ENCODE data around the gene ARV1. TPM values are rescaled to one million over a fixed set of nuclear protein-coding genes. Genes with fewer than 3 reads are reported as not detected.
A peak's percentile ranks its signal among the peaks of the same experiment; 100 is the strongest.

The ARV1 gene
- total RNA-seq, 1 experiment from 2014 or later = 51.8 TPM

GRCh38 chr1:230977761-230978490, 968 bp upstream of the ARV1 start:
- Mint-ChIP-seq H3K36me3 (ENCODE audit: insufficient read depth, unreplicated experiment) (no peaks in the 10 kb centered on the region), H3K9me3 (ENCODE audit: unreplicated experiment) (no peaks in the 10 kb centered on the region), H3K4me3 (ENCODE audit: unreplicated experiment) (no peak overlapping the region), H3K27ac (ENCODE audit: low read depth, unreplicated experiment) (peak overlapping the region; percentile 83), H3K4me1 (ENCODE audit: insufficient read depth, unreplicated experiment) (peaks cover 7% of the 10 kb centered on the region), H3K27me3 (ENCODE audit: insufficient read depth, unreplicated experiment) (no peaks in the 10 kb centered on the region)
- DNase-seq (ENCODE audit: unreplicated experiment) = peak; percentile 52
- POLR2A ChIA-PET = interaction anchor here (0.6 to 4.7 kb wide), 37 partner anchors 11 to 1407 kb away, joined by 3 to 76 read pairs (median 4); partner anchors contain the start of genes EXOC8, FAM89A, GNPAT and SPRTN
- BruUV-seq (replicated peaks) = no TSS peak
- intact Hi-C loops (cut with micrococcal nuclease) = loop anchor here (2.0 to 5.0 kb wide), 7 partner anchors 39 to 345 kb away; partner anchors contain the start of gene COG2
- CTCF ChIA-PET = interaction anchor here (0.7 to 1.6 kb wide), 11 partner anchors 9 to 685 kb away, joined by 3 to 6 read pairs (median 3); no protein-coding TSS in a partner anchor
- no peak for TF ChIP-seq CTCF (IDR thresholded peaks at IDR 0.05; ENCODE audit: unreplicated experiment)

- no peaks in the 10 kb centered on the region for H3K36me3 Mint-ChIP-seq (ENCODE audit: insufficient read depth, unreplicated experiment)
- no peak for DNase-seq (ENCODE audit: unreplicated experiment)
- no peak for TF ChIP-seq CTCF (IDR thresholded peaks at IDR 0.05; ENCODE audit: unreplicated experiment)
- ChIA-PET CTCF (interaction anchor here (0.6 to 2.2 kb wide), 11 partner anchors 10 to 388 kb away, joined by 3 to 8 read pairs (median 5); no protein-coding TSS in a partner anchor), POLR2A (interaction anchor here (0.6 to 4.7 kb wide), 38 partner anchors 12 to 1810 kb away, joined by 3 to 76 read pairs (median 4); partner anchors contain the start of genes EXOC8, FAM89A, GNPAT and SPRTN)
- BruUV-seq (replicated peaks) = TSS peak; percentile 59
- peaks cover 7% of the 10 kb centered on the region for H3K4me1 Mint-ChIP-seq (ENCODE audit: insufficient read depth, unreplicated experiment)
- H3K9me3 Mint-ChIP-seq (ENCODE audit: unreplicated experiment) = no peaks in the 10 kb centered on the region
- intact Hi-C loops (cut with micrococcal nuclease) = loop anchor here (2.0 to 5.0 kb wide), 7 partner anchors 37 to 347 kb away; partner anchors contain the start of gene COG2
- H3K4me3 Mint-ChIP-seq (ENCODE audit: unreplicated experiment) = no peak overlapping the region
- H3K27me3 Mint-ChIP-seq (ENCODE audit: insufficient read depth, unreplicated experiment) = no peaks in the 10 kb centered on the region
- no peak overlapping the region for H3K27ac Mint-ChIP-seq (ENCODE audit: low read depth, unreplicated experiment)
Observed at GRCh38 chr1:230979389-230979716, 459 bp downstream of the ARV1 start.

- intact Hi-C loops (cut with micrococcal nuclease) = loop anchor here (2.0 to 5.0 kb wide), 7 partner anchors 37 to 347 kb away; partner anchors contain the start of gene COG2
- ChIA-PET POLR2A (interaction anchor here (0.6 to 4.7 kb wide), 16 partner anchors 12 to 1811 kb away, joined by 3 to 76 read pairs (median 8); partner anchors contain the start of genes EXOC8, FAM89A, GNPAT and SPRTN), CTCF (interaction anchor here (0.7 to 2.2 kb wide), 8 partner anchors 11 to 230 kb away, joined by 3 to 8 read pairs (median 5); no protein-coding TSS in a partner anchor)
- no TSS peak for BruUV-seq (replicated peaks)
- peaks cover 7% of the 10 kb centered on the region for H3K4me1 Mint-ChIP-seq (ENCODE audit: insufficient read depth, unreplicated experiment)
- TF ChIP-seq CTCF (IDR thresholded peaks at IDR 0.05; ENCODE audit: unreplicated experiment) = no peak
- no peaks in the 10 kb centered on the region for H3K27me3 Mint-ChIP-seq (ENCODE audit: insufficient read depth, unreplicated experiment)
- no peaks in the 10 kb centered on the region for H3K9me3 Mint-ChIP-seq (ENCODE audit: unreplicated experiment)
- no peak overlapping the region for H3K4me3 Mint-ChIP-seq (ENCODE audit: unreplicated experiment)
- DNase-seq (ENCODE audit: unreplicated experiment) = no peak
- H3K27ac Mint-ChIP-seq (ENCODE audit: low read depth, unreplicated experiment) = no peak overlapping the region
- no peaks in the 10 kb centered on the region for H3K36me3 Mint-ChIP-seq (ENCODE audit: insufficient read depth, unreplicated experiment)
Observed at GRCh38 chr1:230979952-230980351, 1.1 kb downstream of the ARV1 start.

- Mint-ChIP-seq H3K36me3 (ENCODE audit: insufficient read depth, unreplicated experiment) (peaks cover 19% of the 10 kb centered on the region), H3K4me3 (ENCODE audit: unreplicated experiment) (no peak overlapping the region), H3K4me1 (ENCODE audit: insufficient read depth, unreplicated experiment) (peaks cover 12% of the 10 kb centered on the region), H3K27me3 (ENCODE audit: insufficient read depth, unreplicated experiment) (no peaks in the 10 kb centered on the region), H3K9me3 (ENCODE audit: unreplicated experiment) (no peaks in the 10 kb centered on the region), H3K27ac (ENCODE audit: low read depth, unreplicated experiment) (no peak overlapping the region)
- no peak for DNase-seq (ENCODE audit: unreplicated experiment)
- no TSS peak for BruUV-seq (replicated peaks)
- TF ChIP-seq CTCF (IDR thresholded peaks at IDR 0.05; ENCODE audit: unreplicated experiment) = no peak
- ChIA-PET POLR2A (interaction anchor here (0.6 kb wide), 1 partner anchor 9 kb away, joined by 3 read pairs; no protein-coding TSS in a partner anchor), CTCF (interaction anchor here (0.6 to 0.8 kb wide), 3 partner anchors 55 to 212 kb away, joined by 3 read pairs; no protein-coding TSS in a partner anchor)
- intact Hi-C loops (cut with micrococcal nuclease) = no loop called here
Observed at GRCh38 chr1:230982696-230983095, 3.8 kb downstream of the ARV1 start.

Measured in MCF 10A (cell line).